GM20000 (cell line): ENCODE measurements around the gene GPC6.
"Not testable (repeated sequence)": the region's sequence is repeated elsewhere in the genome, so short reads cannot be mapped to it uniquely, and the experiment has no call there.

Source experiments
- DNase-seq: peaks from one replicate; pipeline ENCODE4 v3.0.0; 2012; ENCODE audit warnings: low spot score
- TF ChIP-seq, protein P1 (sequence below): IDR thresholded peaks from 2 replicates; pipeline ENCODE4 v1.5.1; 2012; ENCODE audit warnings: mild to moderate bottlenecking, control low read depth; ENCODE audit errors: extremely low read depth, missing control alignments

The GPC6 gene

DNA sequence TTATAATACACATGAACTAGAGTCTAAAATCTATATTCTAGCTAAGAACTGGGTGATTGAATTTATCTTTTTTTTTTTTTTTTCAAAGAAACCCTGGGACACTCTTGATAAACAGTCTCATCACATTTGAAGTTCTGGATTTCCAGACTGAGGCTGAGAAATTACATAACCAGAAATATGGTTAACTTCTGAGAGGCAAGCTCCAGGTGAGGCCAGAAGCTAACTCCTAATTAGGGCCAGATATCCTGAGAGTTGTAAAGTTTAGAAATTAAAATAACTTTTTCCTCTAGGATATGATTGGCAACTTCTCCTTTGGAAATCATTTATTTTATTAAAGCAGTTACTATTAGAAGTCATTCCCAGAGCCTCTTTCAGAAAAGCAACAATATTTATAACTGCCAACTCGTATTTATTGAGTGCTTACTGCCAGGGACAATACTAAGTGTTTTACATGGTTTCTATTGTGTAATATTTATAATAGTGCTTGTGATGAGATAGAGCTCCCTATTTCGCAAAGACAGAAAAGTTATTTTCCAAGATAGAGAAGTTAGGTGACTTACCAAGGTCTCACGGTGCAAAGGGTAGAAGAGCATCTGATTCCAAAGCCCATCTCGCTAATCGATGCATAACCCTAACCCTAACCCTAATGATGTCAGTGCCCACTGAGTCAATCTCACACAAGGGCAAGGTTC, 1065.2 kb downstream of the GPC6 start:
- TF ChIP-seq, protein P1, sequence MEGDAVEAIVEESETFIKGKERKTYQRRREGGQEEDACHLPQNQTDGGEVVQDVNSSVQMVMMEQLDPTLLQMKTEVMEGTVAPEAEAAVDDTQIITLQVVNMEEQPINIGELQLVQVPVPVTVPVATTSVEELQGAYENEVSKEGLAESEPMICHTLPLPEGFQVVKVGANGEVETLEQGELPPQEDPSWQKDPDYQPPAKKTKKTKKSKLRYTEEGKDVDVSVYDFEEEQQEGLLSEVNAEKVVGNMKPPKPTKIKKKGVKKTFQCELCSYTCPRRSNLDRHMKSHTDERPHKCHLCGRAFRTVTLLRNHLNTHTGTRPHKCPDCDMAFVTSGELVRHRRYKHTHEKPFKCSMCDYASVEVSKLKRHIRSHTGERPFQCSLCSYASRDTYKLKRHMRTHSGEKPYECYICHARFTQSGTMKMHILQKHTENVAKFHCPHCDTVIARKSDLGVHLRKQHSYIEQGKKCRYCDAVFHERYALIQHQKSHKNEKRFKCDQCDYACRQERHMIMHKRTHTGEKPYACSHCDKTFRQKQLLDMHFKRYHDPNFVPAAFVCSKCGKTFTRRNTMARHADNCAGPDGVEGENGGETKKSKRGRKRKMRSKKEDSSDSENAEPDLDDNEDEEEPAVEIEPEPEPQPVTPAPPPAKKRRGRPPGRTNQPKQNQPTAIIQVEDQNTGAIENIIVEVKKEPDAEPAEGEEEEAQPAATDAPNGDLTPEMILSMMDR = no peak
- DNase-seq = no peak

DNA sequence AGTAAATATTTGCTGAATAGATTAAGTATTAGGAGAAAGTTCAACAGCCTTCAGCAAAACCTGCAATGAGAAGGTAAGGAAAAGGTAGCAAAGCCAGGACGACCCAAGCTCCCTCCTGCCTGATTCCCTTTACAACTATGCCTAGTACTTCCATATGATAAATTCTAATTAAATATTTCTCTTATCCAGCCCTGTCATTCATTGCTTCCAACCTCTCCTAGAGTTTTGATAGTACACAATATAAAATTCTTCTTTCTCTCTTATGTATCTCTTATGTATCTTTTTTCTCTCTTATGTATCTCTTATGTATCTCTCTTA, 1065.7 kb downstream of the GPC6 start:
- DNase-seq = no peak
- TF ChIP-seq, protein P1 = no peak

DNA sequence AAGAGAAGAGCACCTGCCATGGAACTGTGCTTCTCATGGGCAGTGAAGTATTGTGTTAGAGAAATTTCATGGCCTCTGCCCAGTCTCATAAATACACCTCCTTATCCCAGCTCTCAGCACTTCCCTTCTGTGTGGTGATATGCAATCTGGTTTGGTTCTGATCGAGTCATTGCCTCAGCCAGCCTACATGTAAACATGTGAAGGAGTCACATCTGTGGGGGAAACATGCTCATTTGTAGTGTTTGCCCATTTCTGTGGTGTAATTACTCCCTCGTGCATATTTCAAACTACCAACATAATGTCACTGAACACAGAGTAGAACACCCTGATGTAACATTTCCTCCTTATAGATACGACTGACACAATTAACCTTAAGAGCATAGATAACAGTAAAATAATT, 1069.9 kb downstream of the GPC6 start:
- TF ChIP-seq, protein P1 = no peak
- DNase-seq = no peak

DNA sequence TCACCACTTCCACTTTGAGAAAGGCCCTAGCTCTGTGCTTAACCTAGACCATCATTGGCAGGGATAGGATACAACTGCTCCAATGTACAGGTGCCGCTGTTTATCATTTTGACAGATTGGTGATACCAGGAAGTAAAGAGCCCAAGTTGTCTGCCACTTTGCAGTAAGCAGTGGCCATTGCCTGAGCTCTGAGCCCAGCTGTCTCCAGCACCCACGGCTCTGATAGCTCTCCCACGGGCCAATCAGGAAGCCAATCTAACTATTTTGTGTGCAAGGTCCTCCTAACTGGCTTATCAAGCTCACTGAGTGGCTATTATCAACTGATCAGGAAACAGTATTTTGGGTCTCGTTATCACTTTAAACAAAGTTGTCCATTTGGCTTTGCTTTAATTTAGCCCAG, 1071.7 kb downstream of the GPC6 start:
- TF ChIP-seq, protein P1 = no peak
- no peak for DNase-seq

DNA sequence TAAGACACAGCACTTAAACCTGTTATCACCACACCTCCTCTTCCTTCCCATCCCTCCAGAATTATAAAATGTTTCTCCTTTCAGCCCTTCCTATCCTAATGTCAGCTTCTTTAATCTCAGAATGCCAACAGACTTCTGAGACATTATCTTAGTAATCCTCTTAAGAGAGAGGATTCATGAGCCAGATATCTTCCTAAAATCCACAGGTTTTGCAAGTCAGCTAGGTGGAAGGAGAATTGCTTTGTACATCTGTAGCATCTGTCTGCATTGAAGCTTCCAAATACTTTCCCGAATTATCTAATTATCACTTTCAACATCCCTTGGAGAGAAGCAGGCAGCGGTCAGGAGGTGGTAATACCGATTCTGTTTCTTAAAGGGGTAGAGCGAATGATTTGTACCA, 1073.8 kb downstream of the GPC6 start:
- no peak for DNase-seq
- TF ChIP-seq, protein P1 = no peak

DNA sequence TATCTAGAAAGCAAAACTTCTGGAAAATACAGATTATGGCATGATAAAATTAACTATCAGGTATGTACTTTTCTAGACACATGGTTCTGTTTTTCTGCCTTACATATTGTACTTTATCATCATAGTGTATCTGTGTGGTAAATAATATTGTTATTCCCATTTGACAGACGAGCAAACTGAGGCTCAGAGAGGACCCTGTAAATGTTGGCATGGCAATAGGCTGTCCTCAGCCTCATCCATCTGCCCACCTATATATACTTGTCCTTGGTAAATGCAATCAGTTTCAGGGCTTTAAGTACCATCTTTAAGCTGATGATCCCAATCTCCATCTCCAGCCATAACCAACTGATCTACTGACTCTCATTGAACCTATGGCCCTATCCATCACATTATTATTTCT, 1074.9 kb downstream of the GPC6 start:
- TF ChIP-seq, protein P1 = no peak
- no peak for DNase-seq

DNA sequence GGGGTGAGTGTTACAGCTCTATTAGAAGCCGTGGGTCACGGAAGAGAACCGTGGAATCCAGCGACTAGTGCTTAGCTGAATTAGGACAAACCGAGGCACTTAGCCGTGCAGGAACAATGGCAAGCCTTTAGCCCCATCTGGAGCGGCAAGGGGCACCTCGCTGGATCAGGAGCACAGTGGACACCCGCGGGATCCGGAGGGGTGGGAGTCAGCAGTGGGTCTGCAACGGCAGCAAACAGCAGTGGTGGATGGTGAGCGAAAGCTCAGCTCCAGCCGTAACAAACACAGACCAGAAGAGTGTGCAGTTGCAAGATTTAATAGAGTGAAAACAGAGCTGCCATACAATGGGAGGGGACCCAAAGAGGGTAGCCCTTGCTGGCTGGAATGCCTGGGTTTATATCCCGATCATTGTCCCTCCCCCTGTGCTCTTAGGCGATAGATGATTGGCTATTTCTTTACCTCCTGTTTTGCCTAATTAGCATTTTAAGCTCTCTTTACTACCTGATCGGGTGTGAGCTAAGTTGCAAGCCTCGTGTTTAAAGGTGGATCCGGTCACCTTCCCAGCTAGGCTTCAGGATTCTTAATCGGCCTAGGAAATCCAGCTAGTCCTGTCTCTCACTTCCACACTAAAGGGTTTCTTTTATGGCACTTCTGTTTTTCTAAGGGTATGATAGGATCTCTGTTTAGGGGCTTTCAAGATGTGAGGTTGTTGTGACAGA, 1076.4 kb downstream of the GPC6 start:
- DNase-seq = not testable (repeated sequence)
